Left lung (tissue), 10 donors: ENCODE results near the gene PALM. TPM values are rescaled to one million over a fixed set of nuclear protein-coding genes. Genes with fewer than 3 reads are reported as not detected.
"Not testable (repeated sequence)": the region's sequence is repeated elsewhere in the genome, so short reads cannot be mapped to it uniquely, and the experiment has no call there.

Source experiments
- ATAC-seq: fragments of 200-7000 bp; cut with Tn5 transposase; one replicate; pipeline ENCODE4 v1.9.1; 2020; ENCODE audit warnings: moderate library complexity
- DNase-seq, 4 donors: peaks; one replicate each; pipeline ENCODE4 v3.0.0-alpha.2; 2013 to 2020
- H3K27ac ChIP-seq, 2 donors: fragments of 200-600 bp; sonication (generic) in 1 of 2; one replicate each; pipeline versions ENCODE4 v1.5.0 to v1.8.0; 2020 to 2021
- H3K27me3 ChIP-seq, 2 donors: fragments of 200-600 bp; sonication (generic) in 1 of 2; one replicate each; pipeline versions ENCODE4 v1.5.0 to v1.8.0; 2020 to 2021
- H3K36me3 ChIP-seq, 2 donors: fragments of 200-600 bp; sonication (generic) in 1 of 2; one replicate each; pipeline versions ENCODE4 v1.5.0 to v1.8.0; 2020 to 2021
- H3K4me1 ChIP-seq, 2 donors: fragments of 200-600 bp; one replicate each; pipeline ENCODE4 v1.8.0; 2021
- H3K4me3 ChIP-seq, 2 donors: fragments of 200-600 bp; sonication (generic) in 1 of 2; one replicate each; pipeline versions ENCODE4 v1.5.0 to v1.8.0; 2020 to 2021; ENCODE audit warnings: mild to moderate bottlenecking in 1 of 2
- H3K9me3 ChIP-seq, 2 donors: fragments of 200-600 bp; sonication (generic) in 1 of 2; one replicate each; pipeline versions ENCODE4 v1.5.0 to v1.8.0; 2020 to 2021
- intact Hi-C, 2 donors: fragments of 100-400 bp; cut with DNase I; formaldehyde crosslinking; loops; one replicate each; pipeline versions ENCODE4 v1.11.2 to v1.14.2; 2022
- polyA plus RNA-seq, 6 donors: library from polyadenylated mRNA; unstranded; fragments of 120-200 nt; gene quantifications; one replicate each; pipeline ENCODE4 v1.2.1, GENCODE V29; 2013; ENCODE audit not compliant: insufficient read length in 6 of 6
- total RNA-seq, 2 donors: library from RNA; stranded (reverse); fragmentation: NEBNext Ultra II Directional; extraction: Animal tissue kit (Norgen Biotek cat#: 25700); gene quantifications; one replicate each; pipeline ENCODE4 v1.2.1, GENCODE V29; 2021
- TF ChIP-seq, protein P1 (sequence below), 2 donors: fragments of 200-600 bp; sonication (generic) in 1 of 2; IDR thresholded peaks; one replicate each; pipeline versions ENCODE4 v1.5.0 to v1.8.0; 2021; ENCODE audit warnings: antibody characterized with exemption in 2 of 2
- donor health status: DM: no; HTN: yes; CAD: no.
- donor health status: DM: no; HTN: no; CAD: no.

Gene PALM
- total and polyA plus RNA-seq, 8 donors, result 30.2 to 59.7 (median 39.8) TPM

DNA sequence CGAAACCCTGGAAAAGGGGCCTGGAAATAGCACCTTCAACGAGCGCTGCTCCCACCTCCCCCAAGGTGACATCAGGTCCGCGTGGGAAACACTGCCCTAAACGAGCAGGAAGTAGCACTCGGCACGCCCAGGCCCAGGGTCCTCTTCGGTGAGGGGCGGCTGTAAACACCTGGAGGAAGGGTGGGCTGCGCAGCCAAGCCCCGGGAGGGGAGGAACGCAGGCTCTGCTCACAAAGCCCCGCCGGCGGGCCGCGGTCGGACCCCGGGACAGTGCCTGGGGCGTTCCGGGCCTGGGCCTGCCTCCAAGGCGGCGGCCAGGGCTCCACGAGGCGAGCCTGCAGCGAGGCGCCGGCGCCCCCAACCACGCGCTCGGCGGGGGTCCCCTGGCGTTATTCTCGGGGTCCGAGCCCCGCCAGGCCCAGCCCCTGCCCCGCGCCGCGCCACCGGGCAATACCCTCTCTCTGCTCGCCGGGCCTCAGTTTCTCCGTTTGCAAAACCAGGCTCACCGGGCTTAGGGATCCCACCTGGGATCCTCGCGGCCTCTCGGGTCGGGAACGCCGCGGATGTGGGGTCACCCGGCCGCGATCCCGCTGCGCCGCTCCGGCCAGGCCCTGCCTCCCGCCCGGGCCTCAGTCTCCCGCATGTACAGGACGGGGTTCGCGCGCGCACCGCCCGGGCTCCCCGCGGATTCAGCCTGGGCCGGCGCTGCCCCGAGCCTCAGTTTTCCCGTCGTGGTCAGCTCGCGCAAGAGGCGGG lies 46.4 kb upstream of the PALM start:
- ATAC-seq, result peak; percentile 12

DNA sequence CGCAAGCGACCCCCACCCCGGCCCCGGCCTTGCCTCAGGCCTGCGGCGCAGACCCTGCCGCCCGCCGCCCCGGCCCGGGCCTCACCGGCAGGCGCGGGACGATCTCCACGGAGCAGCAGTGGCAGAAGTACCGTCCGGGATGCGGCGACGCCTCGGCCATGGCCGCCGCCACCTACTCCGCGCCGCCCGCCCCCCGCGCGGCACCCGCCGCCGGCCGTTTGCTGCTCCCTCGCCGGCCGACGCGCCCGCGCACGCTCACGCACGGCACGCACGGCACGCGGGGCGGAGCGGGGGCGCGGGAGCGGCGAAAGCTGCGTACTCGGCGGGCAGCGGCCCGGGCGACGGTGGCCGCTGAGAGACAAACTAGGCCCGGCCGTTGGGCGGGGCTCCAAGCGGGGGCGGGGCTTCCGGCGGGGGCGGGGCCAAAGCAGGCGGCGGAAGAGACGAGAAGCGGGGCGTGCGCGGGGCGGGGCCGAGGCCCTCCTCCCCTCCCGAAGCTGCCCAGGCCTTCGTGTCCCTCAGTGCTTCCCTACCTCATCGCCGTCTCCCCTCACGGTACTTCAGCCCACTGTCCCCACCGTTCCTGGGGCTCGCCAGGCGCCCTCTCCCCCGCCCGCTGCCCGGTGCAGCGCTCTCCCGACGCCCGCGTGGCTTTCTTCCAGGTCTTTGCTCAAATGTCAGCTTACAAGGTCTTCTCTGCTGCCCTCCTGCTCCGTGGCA lies 45.6 kb upstream of the PALM start, which contains the start of gene RNF126:
RNF126 (minus strand) TSS at position 253 of the 720 bp plus-strand sequence; CDS start at position 160, 93 bp downstream.
- peaks cover 34 to 69% of the 10 kb centered on the region in 2 donors for H3K4me1 ChIP-seq
- peak within 1 kb of the TSS; percentile 91 to 92 for H3K27ac ChIP-seq
- TF ChIP-seq, protein P1, sequence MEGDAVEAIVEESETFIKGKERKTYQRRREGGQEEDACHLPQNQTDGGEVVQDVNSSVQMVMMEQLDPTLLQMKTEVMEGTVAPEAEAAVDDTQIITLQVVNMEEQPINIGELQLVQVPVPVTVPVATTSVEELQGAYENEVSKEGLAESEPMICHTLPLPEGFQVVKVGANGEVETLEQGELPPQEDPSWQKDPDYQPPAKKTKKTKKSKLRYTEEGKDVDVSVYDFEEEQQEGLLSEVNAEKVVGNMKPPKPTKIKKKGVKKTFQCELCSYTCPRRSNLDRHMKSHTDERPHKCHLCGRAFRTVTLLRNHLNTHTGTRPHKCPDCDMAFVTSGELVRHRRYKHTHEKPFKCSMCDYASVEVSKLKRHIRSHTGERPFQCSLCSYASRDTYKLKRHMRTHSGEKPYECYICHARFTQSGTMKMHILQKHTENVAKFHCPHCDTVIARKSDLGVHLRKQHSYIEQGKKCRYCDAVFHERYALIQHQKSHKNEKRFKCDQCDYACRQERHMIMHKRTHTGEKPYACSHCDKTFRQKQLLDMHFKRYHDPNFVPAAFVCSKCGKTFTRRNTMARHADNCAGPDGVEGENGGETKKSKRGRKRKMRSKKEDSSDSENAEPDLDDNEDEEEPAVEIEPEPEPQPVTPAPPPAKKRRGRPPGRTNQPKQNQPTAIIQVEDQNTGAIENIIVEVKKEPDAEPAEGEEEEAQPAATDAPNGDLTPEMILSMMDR (IDR thresholded peaks at IDR 0.05), result no peak
- no peaks in the 10 kb centered on the region for H3K9me3 ChIP-seq
- DNase-seq (peak; percentile 83 to 97 (median 90)), ATAC-seq (peak; percentile 87)
- peaks cover 0 to 9% of the 10 kb centered on the region in 2 donors for H3K36me3 ChIP-seq
- H3K27me3 ChIP-seq, result no peaks in the 10 kb centered on the region
- peak within 1 kb of the TSS; percentile 97 to 99 for H3K4me3 ChIP-seq
- intact Hi-C loops, result loop anchor here in 1 of 2 donors (10.0 kb wide), 1 partner anchor 72 kb away; no protein-coding TSS in a partner anchor

More for the DNA sequence above, 46.4 kb upstream of the PALM start:
- intact Hi-C loops, result loop anchor here in 1 of 2 donors (10.0 kb wide), 1 partner anchor 72 kb away; no protein-coding TSS in a partner anchor
- Histone ChIP-seq H3K27me3 (no peaks in the 10 kb centered on the region), H3K4me3 (peak overlapping the region; percentile 97 to 99), H3K4me1 (peaks cover 34 to 70% of the 10 kb centered on the region in 2 donors), H3K27ac (peak overlapping the region; percentile 83 to 92), H3K36me3 (peaks cover 0 to 17% of the 10 kb centered on the region in 2 donors), H3K9me3 (no peaks in the 10 kb centered on the region)
- TF ChIP-seq, protein P1 (IDR thresholded peaks at IDR 0.05), result no peak
- DNase-seq, result peak in 3 of 4 donors; percentile 49 to 91 (median 72)

DNA sequence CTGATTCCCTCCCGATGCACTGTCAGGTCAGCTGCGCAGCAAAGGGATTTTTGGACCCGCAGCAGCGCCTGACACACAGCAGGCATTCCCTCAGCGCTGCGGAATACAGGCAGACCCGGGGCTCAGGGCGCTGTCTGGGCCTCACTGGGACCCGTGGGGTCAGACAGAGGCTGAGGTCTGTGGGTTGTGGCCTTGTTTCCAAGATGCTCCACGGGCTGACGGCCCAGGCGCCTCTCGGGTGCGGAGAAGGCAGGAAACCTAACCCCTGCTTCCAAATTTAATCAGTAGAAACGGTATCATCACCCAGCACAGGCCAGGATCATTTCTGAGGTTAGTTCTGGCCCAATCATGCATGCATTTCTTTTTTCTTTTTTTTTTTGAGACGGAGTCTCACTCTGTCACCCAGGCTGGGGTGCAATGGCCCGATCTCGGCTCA lies 45.0 kb upstream of the PALM start:
- intact Hi-C loops, result loop anchor here (2.0 to 10.0 kb wide), 2 partner anchors 71 kb away; no protein-coding TSS in a partner anchor
- H3K4me3 ChIP-seq, result peak overlapping the region; percentile 32 to 99
- peaks cover 34 to 66% of the 10 kb centered on the region in 2 donors for H3K4me1 ChIP-seq
- peaks cover 0 to 4% of the 10 kb centered on the region in 2 donors for H3K36me3 ChIP-seq
- DNase-seq (no peak), ATAC-seq (no peak)
- no peaks in the 10 kb centered on the region for H3K27me3 ChIP-seq
- H3K9me3 ChIP-seq, result no peaks in the 10 kb centered on the region
- TF ChIP-seq, protein P1 (IDR thresholded peaks at IDR 0.05), result no peak
- H3K27ac ChIP-seq, result peak overlapping the region; percentile 91 to 92

DNA sequence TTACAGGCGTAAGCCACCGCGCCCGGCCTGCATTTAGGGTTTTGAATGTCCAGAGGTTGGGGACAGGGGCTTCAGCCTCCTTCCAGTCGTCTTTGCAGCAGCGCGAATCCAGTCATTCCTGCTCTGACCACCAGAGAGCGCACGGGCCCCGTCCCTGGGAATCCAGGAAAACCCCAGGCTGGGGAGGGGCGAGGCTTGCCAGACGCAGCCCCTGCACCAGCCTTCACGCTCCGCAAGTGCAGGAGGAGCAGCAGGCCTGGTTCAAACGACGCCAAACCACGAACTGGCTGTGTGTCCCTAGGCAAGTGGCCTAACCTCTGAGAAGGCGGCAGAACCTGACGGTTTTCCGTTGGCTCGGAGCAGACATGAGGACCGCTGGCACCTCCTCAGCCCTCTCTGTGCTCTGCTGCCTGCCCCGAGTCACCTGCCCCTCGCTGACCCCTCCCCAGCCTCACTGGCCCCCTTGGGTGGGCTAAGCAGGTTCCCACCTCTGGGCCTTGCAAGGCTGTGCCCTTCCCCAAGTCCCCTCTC lies 43.8 kb upstream of the PALM start:
- Histone ChIP-seq H3K27me3 (no peaks in the 10 kb centered on the region), H3K9me3 (no peaks in the 10 kb centered on the region), H3K36me3 (no peaks in the 10 kb centered on the region), H3K4me1 (peaks cover 33 to 53% of the 10 kb centered on the region in 2 donors), H3K27ac (peak overlapping the region in 1 of 2 donors; percentile 68), H3K4me3 (peak overlapping the region in 1 of 2 donors; percentile 22)
- intact Hi-C loops, result loop anchor here (2.0 to 10.0 kb wide), 2 partner anchors 70 kb away; no protein-coding TSS in a partner anchor
- TF ChIP-seq, protein P1 (IDR thresholded peaks at IDR 0.05), result peak; percentile 89 to 95
- ATAC-seq (peak; percentile 66), DNase-seq (peak; percentile 80 to 94 (median 84))

DNA sequence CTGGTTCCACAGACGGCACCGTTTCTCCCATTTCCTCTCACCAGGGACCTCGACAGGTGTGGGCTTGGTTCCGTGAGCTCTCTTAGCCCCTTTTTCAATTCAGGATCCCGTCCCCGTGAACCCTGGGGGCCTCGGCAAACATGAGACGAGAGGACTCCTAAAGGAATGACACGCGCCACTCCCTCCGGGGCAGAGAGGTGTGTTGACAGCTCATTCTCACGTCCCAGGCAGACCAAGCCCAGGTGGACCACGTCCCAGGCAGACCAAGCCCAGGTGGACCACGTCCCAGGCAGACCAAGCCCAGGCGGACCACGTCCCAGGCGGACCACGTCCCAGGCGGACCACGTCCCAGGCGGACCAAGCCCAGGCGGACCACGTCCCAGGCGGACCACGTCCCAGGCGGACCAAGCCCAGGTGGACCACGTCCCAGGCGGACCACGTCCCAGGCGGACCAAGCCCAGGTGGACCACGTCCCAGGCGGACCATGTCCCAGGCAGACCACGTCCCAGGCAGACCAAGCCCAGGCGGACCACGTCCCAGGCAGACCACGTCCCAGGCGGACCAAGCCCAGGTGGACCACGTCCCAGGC lies 41.7 kb upstream of the PALM start:
- H3K27me3 ChIP-seq, H3K27ac ChIP-seq, DNase-seq, H3K9me3 ChIP-seq, H3K4me3 ChIP-seq, H3K36me3 ChIP-seq, ATAC-seq: not testable (repeated sequence)
- intact Hi-C loops, result loop anchor here in 1 of 2 donors (10.0 kb wide), 1 partner anchor 68 kb away; no protein-coding TSS in a partner anchor
- peaks cover 12 to 37% of the 10 kb centered on the region in 2 donors for H3K4me1 ChIP-seq

DNA sequence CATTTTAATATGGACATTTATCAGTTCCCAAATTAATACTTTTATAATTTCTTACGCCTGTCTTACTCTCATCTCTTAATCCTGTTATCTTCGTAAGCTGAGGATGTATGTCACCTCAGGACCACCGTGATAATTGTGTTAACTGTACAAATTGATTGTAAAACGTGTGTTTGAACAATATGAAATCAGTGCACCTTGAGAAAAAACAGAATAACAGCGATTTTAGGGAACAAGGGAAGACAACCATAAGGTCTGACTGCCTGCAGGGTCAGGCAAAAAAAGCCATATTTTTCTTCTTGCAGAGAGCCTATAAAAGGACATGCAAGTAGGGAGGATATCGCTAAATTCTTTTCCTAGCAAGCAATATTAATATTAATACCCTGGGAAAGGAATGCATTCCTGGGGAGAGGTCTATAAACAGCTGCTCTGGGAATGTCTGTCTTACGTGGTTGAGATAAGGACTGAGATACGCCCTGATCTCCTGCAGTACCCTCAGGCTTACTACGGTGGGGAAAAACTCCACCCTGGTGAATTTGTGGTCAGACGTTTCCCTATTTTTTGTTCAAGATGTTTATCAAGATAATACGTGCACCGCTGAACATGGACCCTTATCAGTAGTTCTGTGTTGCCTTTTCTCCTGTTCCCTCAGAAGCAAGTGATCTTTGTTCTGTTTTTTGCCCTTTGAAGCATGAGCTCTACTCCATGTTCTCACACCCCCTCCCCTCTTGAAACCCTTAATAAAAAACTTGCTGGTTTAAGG lies 39.9 kb upstream of the PALM start:
- not testable (repeated sequence) for ATAC-seq
- intact Hi-C loops, result loop anchor here in 1 of 2 donors (10.0 kb wide), 1 partner anchor 66 kb away; no protein-coding TSS in a partner anchor

More for the DNA sequence above, 39.9 kb upstream of the PALM start:
- not testable (repeated sequence) for H3K36me3 ChIP-seq, H3K9me3 ChIP-seq, H3K27me3 ChIP-seq, H3K4me3 ChIP-seq, DNase-seq, H3K27ac ChIP-seq
- peaks cover 7 to 35% of the 10 kb centered on the region in 2 donors for H3K4me1 ChIP-seq
